IPS-20b (cell line): ENCODE measurements around the gene GNA15.

ENCODE experiments used
- H3K27ac ChIP-seq: one replicate; pipeline ENCODE4 v1.5.1; 2013; ENCODE audit warnings: low read length
- H3K27me3 ChIP-seq: 2 replicates; pipeline ENCODE4 v1.6.1; 2013; ENCODE audit warnings: mild to moderate bottlenecking, low read length, inconsistent platforms; ENCODE audit not compliant: insufficient read depth
- H3K36me3 ChIP-seq: 2 replicates; pipeline ENCODE4 v1.6.1; 2013; ENCODE audit warnings: low read depth, mild to moderate bottlenecking, inconsistent platforms, low read length, moderate library complexity; ENCODE audit not compliant: insufficient read depth
- H3K4me1 ChIP-seq: 2 replicates; pipeline ENCODE4 v1.6.1; 2013; ENCODE audit warnings: mild to moderate bottlenecking, control low read depth, inconsistent platforms, low read length, moderate library complexity; ENCODE audit not compliant: insufficient read depth
- H3K4me3 ChIP-seq: 2 replicates; pipeline ENCODE4 v1.5.1; 2013; ENCODE audit warnings: mild to moderate bottlenecking, low read length, inconsistent platforms
- H3K9ac ChIP-seq: 2 replicates; pipeline ENCODE4 v1.6.1; 2013; ENCODE audit warnings: low read depth, mild to moderate bottlenecking, inconsistent platforms, low read length, moderate library complexity
- H3K9me3 ChIP-seq: 2 replicates; pipeline ENCODE4 v1.6.1; 2013; ENCODE audit warnings: mild to moderate bottlenecking, low read depth, low read length, inconsistent platforms; ENCODE audit not compliant: insufficient read depth

GNA15 gene

GRCh38 chr19:3204646-3205275 is 68.9 kb downstream of the GNA15 start:
- Histone ChIP-seq H3K4me1 (no peaks in the 10 kb centered on the region), H3K9me3 (no peaks in the 10 kb centered on the region), H3K27me3 (no peaks in the 10 kb centered on the region), H3K36me3 (peaks cover 25% of the 10 kb centered on the region), H3K4me3 (no peak overlapping the region), H3K27ac (no peak overlapping the region), H3K9ac (no peak overlapping the region)

GRCh38 chr19:3206216-3206953 is 70.6 kb downstream of the GNA15 start:
- H3K9ac ChIP-seq: no peak overlapping the region
- peaks cover 20% of the 10 kb centered on the region for H3K36me3 ChIP-seq
- H3K4me3 ChIP-seq: no peak overlapping the region
- H3K27ac ChIP-seq: no peak overlapping the region
- H3K9me3 ChIP-seq: no peaks in the 10 kb centered on the region
- H3K27me3 ChIP-seq: no peaks in the 10 kb centered on the region
- peaks cover 3% of the 10 kb centered on the region; the same call in 1 of the 2 replicates for H3K4me1 ChIP-seq

- peaks cover 15% of the 10 kb centered on the region for H3K36me3 ChIP-seq
- no peak overlapping the region for H3K27ac ChIP-seq
- H3K4me3 ChIP-seq: no peak overlapping the region
- no peak overlapping the region for H3K9ac ChIP-seq
- H3K27me3 ChIP-seq: no peaks in the 10 kb centered on the region
- H3K4me1 ChIP-seq: peaks cover 3% of the 10 kb centered on the region; the same call in 1 of the 2 replicates
- H3K9me3 ChIP-seq: no peaks in the 10 kb centered on the region
Measured at GRCh38 chr19:3207461-3208242, 71.8 kb downstream of the GNA15 start.

- H3K36me3 ChIP-seq: peaks cover 15% of the 10 kb centered on the region
Measured at GRCh38 chr19:3208317-3209207, 72.7 kb downstream of the GNA15 start.

GRCh38 chr19:3210347-3211017 is 74.6 kb downstream of the GNA15 start:
- peaks cover 3% of the 10 kb centered on the region; the same call in 1 of the 2 replicates for H3K4me1 ChIP-seq
- peak overlapping the region; percentile 52; the same call in 1 of the 2 replicates for H3K4me3 ChIP-seq
- no peaks in the 10 kb centered on the region for H3K9me3 ChIP-seq
- peaks cover 15% of the 10 kb centered on the region for H3K36me3 ChIP-seq
- no peak overlapping the region for H3K27ac ChIP-seq
- H3K9ac ChIP-seq: peak overlapping the region; percentile 65; the same call in 1 of the 2 replicates
- H3K27me3 ChIP-seq: no peaks in the 10 kb centered on the region

More at GRCh38 chr19:3208317-3209207, 72.7 kb downstream of the GNA15 start:
- Histone ChIP-seq H3K4me3 (no peak overlapping the region), H3K9ac (no peak overlapping the region), H3K27ac (no peak overlapping the region), H3K9me3 (no peaks in the 10 kb centered on the region), H3K27me3 (no peaks in the 10 kb centered on the region), H3K4me1 (peaks cover 3% of the 10 kb centered on the region; the same call in 1 of the 2 replicates)

GRCh38 chr19:3211191-3211590 is 75.4 kb downstream of the GNA15 start:
- no peak overlapping the region for H3K27ac ChIP-seq
- H3K9ac ChIP-seq: peak overlapping the region; percentile 65; the same call in 1 of the 2 replicates
- peak overlapping the region; percentile 52; the same call in 1 of the 2 replicates for H3K4me3 ChIP-seq
- no peaks in the 10 kb centered on the region for H3K9me3 ChIP-seq
- no peaks in the 10 kb centered on the region for H3K27me3 ChIP-seq
- H3K4me1 ChIP-seq: peaks cover 3% of the 10 kb centered on the region; the same call in 1 of the 2 replicates
- peaks cover 15% of the 10 kb centered on the region for H3K36me3 ChIP-seq

GRCh38 chr19:3213159-3213558 is 77.3 kb downstream of the GNA15 start:
- no peaks in the 10 kb centered on the region for H3K9me3 ChIP-seq

More at GRCh38 chr19:3213159-3213558, 77.3 kb downstream of the GNA15 start:
- Histone ChIP-seq H3K9ac (no peak overlapping the region), H3K27ac (no peak overlapping the region), H3K4me3 (no peak overlapping the region), H3K27me3 (no peaks in the 10 kb centered on the region), H3K4me1 (peaks cover 3% of the 10 kb centered on the region; the same call in 1 of the 2 replicates), H3K36me3 (no peaks in the 10 kb centered on the region; the same call in 1 of the 2 replicates)
